ACC112 (cell line): ENCODE data around the gene ANKRD11.
"Not testable (repeated sequence)": the region's sequence is repeated elsewhere in the genome, so short reads cannot be mapped to it uniquely, and the experiment has no call there.

Experiments
- H2AFZ ChIP-seq: fragments of 200-600 bp; sonication (generic); one replicate; pipeline ENCODE4 v1.6.0; 2017; ENCODE audit warnings: antibody characterized with exemption, low read length; ENCODE audit not compliant: unreplicated experiment
- H3K27ac ChIP-seq: fragments of 200-600 bp; sonication (generic); 2 replicates; pipeline ENCODE4 v1.5.1; 2014; ENCODE audit warnings: low read depth, mild to moderate bottlenecking, antibody characterized with exemption, low read length, moderate library complexity
- H3K27me3 ChIP-seq: fragments of 200-600 bp; sonication (generic); 2 replicates; pipeline ENCODE4 v1.6.1; 2014; ENCODE audit warnings: mild to moderate bottlenecking, antibody characterized with exemption, low read length, moderate library complexity, mixed read lengths; ENCODE audit not compliant: insufficient read depth
- H3K36me3 ChIP-seq: fragments of 200-600 bp; sonication (generic); 2 replicates; pipeline ENCODE4 v1.6.1; 2016; ENCODE audit warnings: mild to moderate bottlenecking, antibody characterized with exemption, low read length, moderate library complexity, mixed read lengths; ENCODE audit not compliant: insufficient read depth
- H3K4me1 ChIP-seq: fragments of 200-600 bp; sonication (generic); one replicate; pipeline ENCODE4 v1.6.1; 2016; ENCODE audit warnings: low read length, mixed read lengths; ENCODE audit not compliant: insufficient read depth, unreplicated experiment, control insufficient read depth
- H3K4me3 ChIP-seq: fragments of 200-600 bp; sonication (generic); 2 replicates; pipeline ENCODE4 v1.5.1; 2014; ENCODE audit warnings: mild to moderate bottlenecking, low read depth, low read length
- H3K79me2 ChIP-seq: fragments of 200-600 bp; sonication (generic); one replicate; pipeline ENCODE4 v1.6.0; 2016; ENCODE audit warnings: low read length; ENCODE audit not compliant: control insufficient read depth, unreplicated experiment, insufficient read depth

The ANKRD11 gene

GRCh38 chr16:89461890-89462289 is 28.5 kb downstream of the ANKRD11 start:
- not testable (repeated sequence) for H3K27ac ChIP-seq, H3K4me1 ChIP-seq, H3K27me3 ChIP-seq, H2AFZ ChIP-seq, H3K36me3 ChIP-seq, H3K4me3 ChIP-seq
- H3K79me2 ChIP-seq, result peaks cover 82% of the 10 kb centered on the region

GRCh38 chr16:89460556-89460955 is 29.8 kb downstream of the ANKRD11 start:
- Histone ChIP-seq H2AFZ (no peak overlapping the region), H3K27ac (no peak overlapping the region), H3K4me3 (no peak overlapping the region), H3K27me3 (no peaks in the 10 kb centered on the region), H3K4me1 (peaks cover 9% of the 10 kb centered on the region), H3K36me3 (peaks cover 7% of the 10 kb centered on the region; the same call in 1 of the 2 replicates), H3K79me2 (peaks cover 81% of the 10 kb centered on the region)

GRCh38 chr16:89458967-89459366 is 31.4 kb downstream of the ANKRD11 start:
- H3K4me3 ChIP-seq, result no peak overlapping the region
- peaks cover 80% of the 10 kb centered on the region for H3K79me2 ChIP-seq
- no peak overlapping the region for H2AFZ ChIP-seq
- peaks cover 8% of the 10 kb centered on the region; the same call in 1 of the 2 replicates for H3K36me3 ChIP-seq
- no peaks in the 10 kb centered on the region for H3K27me3 ChIP-seq
- peak overlapping the region; percentile 46 for H3K27ac ChIP-seq
- peaks cover 17% of the 10 kb centered on the region for H3K4me1 ChIP-seq

- H3K4me3 ChIP-seq, result no peak overlapping the region
- peaks cover 8% of the 10 kb centered on the region; the same call in 1 of the 2 replicates for H3K36me3 ChIP-seq
- peak overlapping the region; percentile 46 for H3K27ac ChIP-seq
- peaks cover 21% of the 10 kb centered on the region for H3K4me1 ChIP-seq
- no peaks in the 10 kb centered on the region for H3K27me3 ChIP-seq
- H2AFZ ChIP-seq, result no peak overlapping the region
- H3K79me2 ChIP-seq, result peaks cover 80% of the 10 kb centered on the region
Observed at GRCh38 chr16:89458551-89458950, 31.8 kb downstream of the ANKRD11 start.

GRCh38 chr16:89456419-89456959 is 33.9 kb downstream of the ANKRD11 start:
- peaks cover 29% of the 10 kb centered on the region for H3K4me1 ChIP-seq
- peaks cover 94% of the 10 kb centered on the region for H3K79me2 ChIP-seq
- H2AFZ ChIP-seq, result no peak overlapping the region
- no peak overlapping the region for H3K4me3 ChIP-seq
- H3K36me3 ChIP-seq, result peaks cover 8% of the 10 kb centered on the region; the same call in 1 of the 2 replicates
- no peak overlapping the region for H3K27ac ChIP-seq
- no peaks in the 10 kb centered on the region for H3K27me3 ChIP-seq

- Histone ChIP-seq H3K27me3 (no peaks in the 10 kb centered on the region), H3K4me1 (peaks cover 30% of the 10 kb centered on the region), H3K36me3 (peaks cover 8% of the 10 kb centered on the region; the same call in 1 of the 2 replicates), H3K27ac (no peak overlapping the region), H3K79me2 (peaks cover 94% of the 10 kb centered on the region), H2AFZ (no peak overlapping the region), H3K4me3 (no peak overlapping the region)
Observed at GRCh38 chr16:89455692-89456091, 34.7 kb downstream of the ANKRD11 start.

- H3K4me1 ChIP-seq, result peaks cover 35% of the 10 kb centered on the region
- H3K4me3 ChIP-seq, result no peak overlapping the region
- H3K79me2 ChIP-seq, result peaks cover 94% of the 10 kb centered on the region
- H2AFZ ChIP-seq, result no peak overlapping the region
- H3K36me3 ChIP-seq, result peaks cover 8% of the 10 kb centered on the region; the same call in 1 of the 2 replicates
- H3K27ac ChIP-seq, result no peak overlapping the region
- H3K27me3 ChIP-seq, result no peaks in the 10 kb centered on the region
Observed at GRCh38 chr16:89455178-89455577, 35.2 kb downstream of the ANKRD11 start.

- peaks cover 95% of the 10 kb centered on the region for H3K79me2 ChIP-seq
- H3K27me3 ChIP-seq, H3K4me3 ChIP-seq, H2AFZ ChIP-seq, H3K27ac ChIP-seq, H3K36me3 ChIP-seq: not testable (repeated sequence)
- H3K4me1 ChIP-seq, result peaks cover 41% of the 10 kb centered on the region
Observed at GRCh38 chr16:89454378-89455125, 35.8 kb downstream of the ANKRD11 start.

- Histone ChIP-seq H3K27ac (peak overlapping the region; percentile 43; the same call in 1 of the 2 replicates), H3K4me1 (peaks cover 37% of the 10 kb centered on the region), H2AFZ (no peak overlapping the region)
Observed at GRCh38 chr16:89453501-89454321, 36.6 kb downstream of the ANKRD11 start.

GRCh38 chr16:89452925-89453324 is 37.4 kb downstream of the ANKRD11 start:
- Histone ChIP-seq H2AFZ (no peak overlapping the region), H3K36me3 (peaks cover 5% of the 10 kb centered on the region; the same call in 1 of the 2 replicates), H3K4me3 (peak overlapping the region; percentile 1; the same call in 1 of the 2 replicates), H3K27me3 (no peaks in the 10 kb centered on the region), H3K4me1 (peaks cover 33% of the 10 kb centered on the region), H3K27ac (peak overlapping the region; percentile 43; the same call in 1 of the 2 replicates), H3K79me2 (peaks cover 96% of the 10 kb centered on the region)

More at GRCh38 chr16:89453501-89454321, 36.6 kb downstream of the ANKRD11 start:
- H3K79me2 ChIP-seq, result peaks cover 95% of the 10 kb centered on the region
- H3K27me3 ChIP-seq, result no peaks in the 10 kb centered on the region
- peak overlapping the region; percentile 1; the same call in 1 of the 2 replicates for H3K4me3 ChIP-seq
- H3K36me3 ChIP-seq, result peaks cover 5% of the 10 kb centered on the region; the same call in 1 of the 2 replicates
